Measurements from ENCODE around the gene FFAR2. TPM values are rescaled to one million over a fixed set of nuclear protein-coding genes. Genes with fewer than 3 reads are reported as not detected.

FFAR2 gene
- total and polyA plus RNA-seq, 7 experiments from 2014 or later = 2.2 to 7.1 TPM; not detected in 5

DNA sequence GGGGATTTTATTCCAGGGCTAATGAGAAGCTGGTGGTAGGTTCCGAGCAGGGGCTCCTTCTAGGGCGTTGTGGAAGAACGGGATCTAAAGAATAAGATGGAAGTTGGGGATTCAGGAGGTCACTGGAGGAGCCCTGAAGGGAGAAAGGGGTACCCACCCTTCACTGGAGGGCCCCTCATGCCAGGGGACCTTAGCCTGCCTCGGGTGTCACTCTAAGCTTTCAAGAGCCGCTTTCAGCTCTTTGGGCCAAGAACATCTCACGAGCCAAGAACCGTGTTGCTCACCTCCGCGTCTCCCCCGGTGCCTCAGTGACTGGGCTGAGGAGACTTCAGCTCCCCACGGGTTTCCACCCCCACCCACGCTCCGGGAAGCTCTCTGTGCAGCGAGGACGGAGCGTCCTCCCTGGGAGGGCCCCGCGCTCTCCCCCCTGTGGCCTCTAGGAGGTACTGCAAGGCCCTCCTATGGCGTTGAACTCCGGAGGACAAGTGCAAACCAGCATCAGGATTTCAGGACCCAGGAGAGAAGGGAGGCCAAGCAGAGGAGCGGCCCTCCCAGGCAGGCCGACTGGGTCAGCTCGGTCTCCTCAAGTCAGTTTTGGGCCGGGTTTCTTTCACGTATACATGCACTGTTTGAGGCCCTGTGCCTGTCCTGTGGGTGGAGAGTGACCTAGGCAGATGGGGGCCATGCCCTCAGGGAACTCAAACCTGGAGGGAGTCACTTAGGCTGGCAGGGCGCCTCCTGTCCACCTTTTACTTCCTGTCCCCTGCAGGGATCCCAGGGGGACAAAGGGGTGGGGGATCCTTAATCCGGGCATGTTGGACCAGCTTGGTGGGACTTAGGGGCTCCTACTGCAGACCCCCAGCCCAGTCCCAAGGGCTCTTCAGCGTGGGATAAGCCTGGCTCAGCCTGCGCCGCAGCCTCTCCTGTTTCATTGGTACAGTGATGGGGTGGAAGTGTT, 47.3 kb downstream of the FFAR2 start:
- Histone ChIP-seq H3K4me3 (ENCODE audit: low read length) (no peak overlapping the region), H3K4me1 (ENCODE audit: control insufficient read depth in 2 of 2, insufficient read depth in 2 of 2, low read length in 2 of 2) (no peaks in the 10 kb centered on the region), H3K9me3 (ENCODE audit: control insufficient read depth in 2 of 3, low read length in 3 of 3) (no peaks in the 10 kb centered on the region), H3K27me3 (ENCODE audit: control insufficient read depth in 2 of 2, insufficient read depth in 2 of 2, low read length in 2 of 2) (no peaks in the 10 kb centered on the region), H3K36me3 (ENCODE audit: control insufficient read depth in 2 of 3, insufficient read depth in 3 of 3, low read length in 3 of 3) (no peaks in the 10 kb centered on the region), H3K27ac (ENCODE audit: low read depth, low read length) (no peak overlapping the region)
- no peaks in the 10 kb centered on the region for H3K36me3 Mint-ChIP-seq
- DNase-seq = peak; percentile 38 to 81 (median 60)
- H3K4me1 Mint-ChIP-seq = peaks cover 0 to 9% (median 6%) of the 10 kb centered on the region in 7 donors
- no peaks in the 10 kb centered on the region for H3K9me3 Mint-ChIP-seq
- ChIA-PET CTCF (interaction anchor here (0.6 to 1.6 kb wide), 14 partner anchors 20 to 451 kb away, joined by 3 to 15 read pairs (median 3); partner anchors contain the start of gene FFAR1), POLR2A (interaction anchor here (0.6 kb wide), 1 partner anchor 21 kb away, joined by 3 read pairs; no protein-coding TSS in a partner anchor)
- ATAC-seq = peak; percentile 99
- peak overlapping the region in 7 of 10 donors; percentile 17 to 62 (median 45) for H3K4me3 Mint-ChIP-seq
- H3K27me3 Mint-ChIP-seq = peaks cover 0 to 12% (median 0%) of the 10 kb centered on the region in 5 donors
- intact Hi-C loops (cut with micrococcal nuclease) = loop anchor here (1.0 to 10.0 kb wide), 6 partner anchors 33 to 431 kb away; no protein-coding TSS in a partner anchor
- peak overlapping the region in 3 of 9 donors; percentile 22 to 62 (median 47) for H3K27ac Mint-ChIP-seq

DNA sequence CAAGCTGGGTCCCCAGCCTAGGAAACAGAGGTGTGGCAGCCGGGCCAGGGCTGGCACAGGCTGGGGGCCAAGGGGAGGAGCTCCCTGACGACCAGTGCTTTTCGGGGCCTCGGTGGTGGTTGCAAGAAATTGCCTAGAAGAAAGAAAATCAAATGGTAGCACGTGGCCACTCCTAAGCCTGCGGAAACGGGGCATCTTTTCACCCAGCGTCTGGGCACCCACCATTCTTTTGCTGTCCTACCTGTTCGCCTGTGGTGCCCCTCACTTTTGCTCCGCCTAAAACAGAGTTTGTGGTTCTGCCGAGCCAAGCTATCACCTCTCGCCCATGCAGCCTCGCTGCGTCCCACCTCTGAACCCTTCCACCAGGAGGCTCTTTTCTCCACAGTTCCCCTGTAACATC, 49.3 kb downstream of the FFAR2 start:
- Histone ChIP-seq H3K27me3 (ENCODE audit: control insufficient read depth in 2 of 2, insufficient read depth in 2 of 2, low read length in 2 of 2) (no peaks in the 10 kb centered on the region), H3K4me1 (ENCODE audit: control insufficient read depth in 2 of 2, insufficient read depth in 2 of 2, low read length in 2 of 2) (no peaks in the 10 kb centered on the region), H3K36me3 (ENCODE audit: control insufficient read depth in 2 of 3, insufficient read depth in 3 of 3, low read length in 3 of 3) (no peaks in the 10 kb centered on the region), H3K4me3 (ENCODE audit: low read length) (no peak overlapping the region), H3K9me3 (ENCODE audit: control insufficient read depth in 2 of 3, low read length in 3 of 3) (no peaks in the 10 kb centered on the region), H3K27ac (ENCODE audit: low read depth, low read length) (no peak overlapping the region)
- Mint-ChIP-seq H3K36me3 (no peaks in the 10 kb centered on the region), H3K9me3 (no peaks in the 10 kb centered on the region), H3K27ac (no peak overlapping the region), H3K4me3 (no peak overlapping the region), H3K4me1 (peaks cover 0 to 11% (median 6%) of the 10 kb centered on the region in 7 donors), H3K27me3 (peaks cover 0 to 6% (median 5%) of the 10 kb centered on the region in 5 donors)
- intact Hi-C loops (cut with micrococcal nuclease) = loop anchor here in 1 of 2 donors (10.0 kb wide), 1 partner anchor 433 kb away; no protein-coding TSS in a partner anchor
- POLR2A ChIA-PET = interaction anchor here (0.5 kb wide), 1 partner anchor 337 kb away, joined by 3 read pairs; no protein-coding TSS in a partner anchor
- ATAC-seq (no peak), DNase-seq (no peak)
- CTCF ChIA-PET = interaction anchor here (1.3 to 2.5 kb wide), 3 partner anchors 9 to 144 kb away, joined by 4 to 9 read pairs (median 5); no protein-coding TSS in a partner anchor

DNA sequence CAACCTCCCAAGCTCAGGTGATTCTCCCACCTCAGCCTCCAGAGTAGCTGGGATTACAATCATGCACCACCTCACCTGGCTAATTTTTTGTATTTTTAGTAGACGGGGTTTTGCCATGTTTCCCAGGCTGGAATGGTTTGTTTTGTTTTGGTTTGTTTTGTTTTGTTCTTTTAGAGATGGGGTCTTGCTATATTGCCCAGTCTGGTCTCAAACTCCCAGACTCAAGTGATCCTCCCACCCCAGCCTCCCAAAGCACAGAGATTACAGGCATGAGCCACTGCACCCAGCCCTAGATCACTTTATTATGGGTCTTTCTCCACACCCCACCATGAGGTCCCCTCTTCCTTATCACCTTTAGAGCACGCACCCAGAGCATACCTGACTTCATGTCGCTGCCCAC, 50.2 kb downstream of the FFAR2 start:
- H3K4me1 Mint-ChIP-seq = peaks cover 0 to 11% (median 6%) of the 10 kb centered on the region in 7 donors
- ATAC-seq (no peak), DNase-seq (no peak)
- intact Hi-C loops (cut with micrococcal nuclease) = loop anchor here in 1 of 2 donors (10.0 kb wide), 1 partner anchor 433 kb away; no protein-coding TSS in a partner anchor
- no peak overlapping the region for H3K27ac ChIP-seq (ENCODE audit: low read depth, low read length)
- H3K4me3 Mint-ChIP-seq = no peak overlapping the region
- H3K4me3 ChIP-seq (ENCODE audit: low read length) = no peak overlapping the region
- H3K27ac Mint-ChIP-seq = no peak overlapping the region
- no peaks in the 10 kb centered on the region for H3K9me3 Mint-ChIP-seq
- H3K27me3 ChIP-seq (ENCODE audit: control insufficient read depth in 2 of 2, insufficient read depth in 2 of 2, low read length in 2 of 2) = no peaks in the 10 kb centered on the region
- H3K4me1 ChIP-seq (ENCODE audit: control insufficient read depth in 2 of 2, insufficient read depth in 2 of 2, low read length in 2 of 2) = no peaks in the 10 kb centered on the region
- CTCF ChIA-PET = interaction anchor here (1.6 to 2.5 kb wide), 2 partner anchors 12 to 145 kb away, joined by 4 to 9 read pairs; no protein-coding TSS in a partner anchor
- H3K27me3 Mint-ChIP-seq = peaks cover 0 to 8% (median 5%) of the 10 kb centered on the region in 5 donors
- H3K9me3 ChIP-seq (ENCODE audit: control insufficient read depth in 2 of 3, low read length in 3 of 3) = no peaks in the 10 kb centered on the region
- no peaks in the 10 kb centered on the region for H3K36me3 ChIP-seq (ENCODE audit: control insufficient read depth in 2 of 3, insufficient read depth in 3 of 3, low read length in 3 of 3)
- POLR2A ChIA-PET = interaction anchor here (0.7 kb wide), 1 partner anchor 65 kb away, joined by 3 read pairs; no protein-coding TSS in a partner anchor
- no peaks in the 10 kb centered on the region for H3K36me3 Mint-ChIP-seq

DNA sequence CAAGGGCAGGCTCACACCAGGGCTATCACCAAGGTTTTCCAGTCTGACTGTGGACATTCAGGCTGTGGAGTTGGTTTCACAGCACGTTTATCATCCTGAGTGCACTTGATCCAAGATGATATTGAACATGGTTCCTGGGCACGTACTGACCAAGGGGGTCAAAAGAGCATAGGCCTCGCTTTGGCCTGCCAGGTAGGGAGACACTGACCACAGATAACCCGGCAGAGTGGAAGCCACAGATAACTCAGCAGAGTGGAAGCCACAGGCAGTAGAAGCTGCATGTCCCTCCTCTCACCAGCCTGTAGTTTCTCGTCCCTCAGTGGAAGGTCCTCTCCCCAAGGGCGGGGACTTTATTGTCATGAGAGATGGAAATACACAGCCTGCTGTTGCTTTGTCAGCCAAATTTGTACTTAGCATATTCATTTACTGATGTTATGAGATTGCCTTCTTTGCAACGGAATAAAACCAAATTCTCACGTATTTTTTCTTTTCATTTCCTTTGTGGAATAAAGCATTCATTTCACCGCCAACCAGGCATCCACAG, 51.0 kb downstream of the FFAR2 start:
- Mint-ChIP-seq H3K4me1 (peaks cover 0 to 11% (median 6%) of the 10 kb centered on the region in 7 donors), H3K36me3 (no peaks in the 10 kb centered on the region), H3K9me3 (no peaks in the 10 kb centered on the region), H3K4me3 (no peak overlapping the region), H3K27me3 (peaks cover 0 to 10% (median 5%) of the 10 kb centered on the region in 5 donors), H3K27ac (no peak overlapping the region)
- no peak overlapping the region for H3K4me3 ChIP-seq (ENCODE audit: low read length)
- no peaks in the 10 kb centered on the region for H3K9me3 ChIP-seq (ENCODE audit: control insufficient read depth in 2 of 3, low read length in 3 of 3)
- H3K27ac ChIP-seq (ENCODE audit: low read depth, low read length) = no peak overlapping the region
- DNase-seq (no peak), ATAC-seq (no peak)
- no peaks in the 10 kb centered on the region for H3K27me3 ChIP-seq (ENCODE audit: control insufficient read depth in 2 of 2, insufficient read depth in 2 of 2, low read length in 2 of 2)
- ChIA-PET CTCF (no interaction called here), POLR2A (no interaction called here)
- H3K4me1 ChIP-seq (ENCODE audit: control insufficient read depth in 2 of 2, insufficient read depth in 2 of 2, low read length in 2 of 2) = no peaks in the 10 kb centered on the region
- H3K36me3 ChIP-seq (ENCODE audit: control insufficient read depth in 2 of 3, insufficient read depth in 3 of 3, low read length in 3 of 3) = no peaks in the 10 kb centered on the region
- intact Hi-C loops (cut with micrococcal nuclease) = loop anchor here in 1 of 2 donors (10.0 kb wide), 1 partner anchor 434 kb away; no protein-coding TSS in a partner anchor

DNA sequence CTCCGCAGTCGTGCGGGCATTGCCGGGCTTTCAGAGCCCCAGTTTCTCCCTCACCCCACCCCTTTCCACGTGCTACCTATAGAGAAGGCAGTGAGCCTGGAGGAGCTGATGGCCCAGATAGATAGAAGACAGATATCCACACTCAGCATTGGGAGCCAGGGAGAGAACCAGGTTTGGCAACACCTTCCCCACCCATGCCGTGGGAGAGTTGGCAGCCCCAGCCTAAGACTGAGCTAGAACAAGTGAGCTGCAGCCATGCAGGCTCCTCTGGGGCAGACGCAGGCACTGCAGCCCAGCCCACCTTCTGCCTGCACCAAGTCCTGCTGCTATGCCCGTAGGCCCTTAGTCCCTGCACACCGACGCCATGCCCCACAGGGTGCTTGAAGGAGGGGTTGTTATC, 52.6 kb downstream of the FFAR2 start:
- no peaks in the 10 kb centered on the region for H3K27me3 ChIP-seq (ENCODE audit: control insufficient read depth in 2 of 2, insufficient read depth in 2 of 2, low read length in 2 of 2)
- H3K36me3 Mint-ChIP-seq = no peaks in the 10 kb centered on the region
- no peaks in the 10 kb centered on the region for H3K36me3 ChIP-seq (ENCODE audit: control insufficient read depth in 2 of 3, insufficient read depth in 3 of 3, low read length in 3 of 3)
- POLR2A ChIA-PET = no interaction called here
- H3K27me3 Mint-ChIP-seq = peaks cover 0 to 18% (median 5%) of the 10 kb centered on the region in 5 donors
- H3K27ac Mint-ChIP-seq = no peak overlapping the region
- no peak overlapping the region for H3K4me3 Mint-ChIP-seq
- CTCF ChIA-PET = interaction anchor here (0.5 kb wide), 1 partner anchor 146 kb away, joined by 3 read pairs; no protein-coding TSS in a partner anchor
- intact Hi-C loops (cut with micrococcal nuclease) = no loop called here
- no peak overlapping the region for H3K27ac ChIP-seq (ENCODE audit: low read depth, low read length)
- no peaks in the 10 kb centered on the region for H3K9me3 Mint-ChIP-seq
- ATAC-seq (no peak), DNase-seq (no peak)
- peaks cover 0 to 3% (median 0%) of the 10 kb centered on the region in 7 donors for H3K4me1 Mint-ChIP-seq
- H3K4me3 ChIP-seq (ENCODE audit: low read length) = no peak overlapping the region
- H3K9me3 ChIP-seq (ENCODE audit: control insufficient read depth in 2 of 3, low read length in 3 of 3) = no peaks in the 10 kb centered on the region
- H3K4me1 ChIP-seq (ENCODE audit: control insufficient read depth in 2 of 2, insufficient read depth in 2 of 2, low read length in 2 of 2) = no peaks in the 10 kb centered on the region
